ENCODE data around the gene ARSK.

GRCh38 chr5:95533106-95533505 is 21.8 kb upstream of the ARSK start:
- TF ChIP-seq FOXA1 (IDR thresholded peaks at IDR 0.05) (no peak), HDGF (IDR thresholded peaks at IDR 0.05; ENCODE audit: borderline replicate concordance) (no peak), SP1 (IDR thresholded peaks at IDR 0.05) (no peak), FOXK2 (IDR thresholded peaks at IDR 0.05) (no peak), FOXM1 (IDR thresholded peaks at IDR 0.05; ENCODE audit: borderline replicate concordance) (no peak), SUZ12 (IDR thresholded peaks at IDR 0.05) (no peak), NFRKB (IDR thresholded peaks at IDR 0.05) (no peak), PKNOX1 (IDR thresholded peaks at IDR 0.05) (no peak), ARNT (IDR thresholded peaks at IDR 0.05) (no peak), CTBP1 (IDR thresholded peaks at IDR 0.05; ENCODE audit: borderline replicate concordance) (no peak), ZNF384 (IDR thresholded peaks at IDR 0.05) (no peak)

Data from HEK293T (cell line).